GM23338 (cell line): ENCODE data around the gene ZNF664. TPM values are rescaled to one million over a fixed set of nuclear protein-coding genes. Genes with fewer than 3 reads are reported as not detected.

Experiments
- ATAC-seq: fragments of 200-7000 bp; cut with Tn5 transposase; 3 replicates; pipeline ENCODE4 v1.9.1; 2020
- DNase-seq: peaks from one replicate; pipeline ENCODE4 v3.0.0-alpha.2; 2015; ENCODE audit warnings: low spot score
- H2AFZ ChIP-seq: fragments of 200-600 bp; sonication (generic); 2 replicates; pipeline ENCODE4 v1.8.0; 2016; ENCODE audit warnings: antibody characterized with exemption, mild to moderate bottlenecking, moderate library complexity
- H3F3A ChIP-seq: fragments of 200-600 bp; sonication (generic); replicated peaks from 2 replicates; pipeline ENCODE4 v1.8.0; 2017; ENCODE audit warnings: antibody characterized with exemption, mixed run types, low read depth
- H3K27ac ChIP-seq: fragments of 200-600 bp; sonication (generic); 2 replicates; pipeline ENCODE4 v1.6.1; 2016; ENCODE audit warnings: low read depth
- H3K27me3 ChIP-seq: fragments of 200-600 bp; sonication (generic); 2 replicates; pipeline ENCODE4 v1.8.0; 2016; ENCODE audit warnings: mild to moderate bottlenecking, mixed run types, moderate library complexity; ENCODE audit not compliant: insufficient read depth
- H3K36me3 ChIP-seq: fragments of 200-600 bp; sonication (generic); 2 replicates; pipeline ENCODE4 v1.8.0; 2016; ENCODE audit warnings: mild to moderate bottlenecking; ENCODE audit not compliant: insufficient read depth
- H3K4me1 ChIP-seq: fragments of 200-600 bp; sonication (generic); 2 replicates; pipeline ENCODE4 v1.8.0; 2016; ENCODE audit warnings: mild to moderate bottlenecking, moderate library complexity; ENCODE audit not compliant: insufficient read depth
- H3K4me2 ChIP-seq: fragments of 200-600 bp; sonication (generic); 2 replicates; pipeline ENCODE4 v1.7.1; 2017; ENCODE audit warnings: mixed run types
- H3K4me3 ChIP-seq: fragments of 200-600 bp; sonication (generic); 2 replicates; pipeline ENCODE4 v1.6.1; 2016; ENCODE audit warnings: mixed run types
- H3K79me2 ChIP-seq: fragments of 200-600 bp; sonication (generic); replicated peaks from 2 replicates; pipeline ENCODE4 v1.8.0; 2017; ENCODE audit warnings: mild to moderate bottlenecking; ENCODE audit not compliant: insufficient read depth
- H3K9me2 ChIP-seq: fragments of 200-600 bp; sonication (generic); 2 replicates; pipeline ENCODE4 v1.8.0; 2017; ENCODE audit not compliant: insufficient read depth
- H4K20me1 ChIP-seq: fragments of 200-600 bp; sonication (generic); replicated peaks from 2 replicates; pipeline ENCODE4 v1.8.0; 2017; ENCODE audit warnings: mild to moderate bottlenecking; ENCODE audit not compliant: insufficient read depth
- H3K27ac Mint-ChIP-seq: 2 replicates; pipeline ENCODE4 v1.8.0; 2020; ENCODE audit warnings: inconsistent platforms, mild to moderate bottlenecking, moderate library complexity, mixed read lengths
- H3K27me3 Mint-ChIP-seq: 3 replicates; pipeline ENCODE4 v1.8.0; 2022; ENCODE audit warnings: low read depth, mild to moderate bottlenecking, moderate library complexity, mixed read lengths, inconsistent platforms; ENCODE audit not compliant: insufficient read depth, poor library complexity
- H3K36me3 Mint-ChIP-seq: 3 replicates; pipeline ENCODE4 v1.8.0; 2021; ENCODE audit warnings: low read depth, mild to moderate bottlenecking, inconsistent platforms, moderate library complexity, mixed read lengths
- H3K4me1 Mint-ChIP-seq: 3 replicates; pipeline ENCODE4 v1.8.0; 2020; ENCODE audit warnings: mild to moderate bottlenecking, inconsistent platforms, mixed read lengths
- H3K4me3 Mint-ChIP-seq: 3 replicates; pipeline ENCODE4 v1.8.0; 2021; ENCODE audit warnings: moderate library complexity, mild to moderate bottlenecking, inconsistent platforms, mixed read lengths
- H3K9me3 Mint-ChIP-seq: 3 replicates; pipeline ENCODE4 v1.8.0; 2020; ENCODE audit warnings: moderate library complexity, mild to moderate bottlenecking, inconsistent platforms, mixed read lengths
- CREB1 ChIP-seq: fragments of 250-450 bp; sonication (Bioruptor Pico); IDR thresholded peaks from 2 replicates; pipeline ENCODE4 v1.5.0; 2020; ENCODE audit warnings: low read depth, mild to moderate bottlenecking, moderate library complexity
- ETS1 ChIP-seq: IDR thresholded peaks from 2 replicates; pipeline ENCODE4 v1.6.1; 2016; ENCODE audit warnings: antibody characterized with exemption
- EZH2phosphoT487 ChIP-seq: fragments of 200-600 bp; sonication (generic); IDR thresholded peaks from one replicate; pipeline ENCODE4 v1.8.1; 2018; ENCODE audit warnings: antibody characterized with exemption; ENCODE audit not compliant: unreplicated experiment
- JUNB ChIP-seq: IDR thresholded peaks from one replicate; pipeline ENCODE4 v1.6.1; 2016; ENCODE audit warnings: antibody characterized with exemption; ENCODE audit not compliant: unreplicated experiment
- NANOG ChIP-seq: IDR thresholded peaks from 2 replicates; pipeline ENCODE4 v1.6.1; 2016; ENCODE audit warnings: antibody characterized with exemption, borderline replicate concordance
- STAT1 ChIP-seq: IDR thresholded peaks from one replicate; pipeline ENCODE4 v1.6.1; 2016; ENCODE audit warnings: antibody characterized with exemption; ENCODE audit not compliant: unreplicated experiment
- ZNF114 ChIP-seq: fragments of 250-450 bp; sonication (Bioruptor Pico); IDR thresholded peaks from 2 replicates; pipeline ENCODE4 v1.5.0; 2020; ENCODE audit warnings: mild to moderate bottlenecking, moderate library complexity
- ZNF462 ChIP-seq: fragments of 250-450 bp; sonication (Bioruptor Pico); IDR thresholded peaks from 2 replicates; pipeline ENCODE4 v1.5.0; 2020; ENCODE audit warnings: mild to moderate bottlenecking, moderate library complexity
- polyA plus RNA-seq: library from polyadenylated mRNA; unstranded; fragments of >200 nt; fragmentation: Nextera tagmentation; extraction: Ambion mirVana; gene quantifications from 2 replicates; pipeline ENCODE4 v1.2.1, GENCODE V29; 2016
- total RNA-seq: library from RNA; depleted of rRNA; stranded (reverse); fragments of >200 nt; shearing (Covaris generic); gene quantifications from 2 replicates; pipeline ENCODE4 v1.2.3, GENCODE V29; 2014

The ZNF664 gene
- total and polyA plus RNA-seq, 2 experiments from 2014 or later = 8.1 to 35.2 TPM

GRCh38 chr12:124017064-124017463, 44.0 kb downstream of the ZNF664 start (continued):
- TF ChIP-seq ZNF462 (CRISPR knock-in tag) = no peak
- no peak for TF ChIP-seq CREB1 (CRISPR knock-in tag)

- no peak overlapping the region for H3K27ac ChIP-seq
- no peaks in the 10 kb centered on the region for H4K20me1 ChIP-seq
- Mint-ChIP-seq H3K27me3 (peaks cover 2% of the 10 kb centered on the region), H3K9me3 (peaks cover 2% of the 10 kb centered on the region; the same call in 1 of the 3 replicates), H3K27ac (no peak overlapping the region), H3K36me3 (no peaks in the 10 kb centered on the region), H3K4me1 (peaks cover 4% of the 10 kb centered on the region; the same call in 2 of the 3 replicates), H3K4me3 (no peak overlapping the region)
- H3K4me1 ChIP-seq = no peaks in the 10 kb centered on the region
- no peak for ATAC-seq
- H2AFZ ChIP-seq = no peak overlapping the region
- no peak overlapping the region for H3K4me3 ChIP-seq
- peaks cover 1% of the 10 kb centered on the region; the same call in 1 of the 2 replicates for H3K36me3 ChIP-seq
- H3K79me2 ChIP-seq = no peaks in the 10 kb centered on the region
- no peak for DNase-seq
- no peak overlapping the region for H3K4me2 ChIP-seq
- no peaks in the 10 kb centered on the region for H3F3A ChIP-seq
- no peaks in the 10 kb centered on the region for H3K9me2 ChIP-seq
- H3K27me3 ChIP-seq = no peaks in the 10 kb centered on the region
- TF ChIP-seq EZH2phosphoT487 (no peak), STAT1 (no peak), ZNF114 (no peak), ETS1 (no peak), ZNF462 (CRISPR knock-in tag) (no peak), NANOG (no peak), JUNB (no peak)
Measured at GRCh38 chr12:124018539-124018938, 45.5 kb downstream of the ZNF664 start.
